ENCODE data around the gene NT5E.
A peak's percentile ranks its signal among the peaks of the same experiment; 100 is the strongest.

Gene NT5E

DNA sequence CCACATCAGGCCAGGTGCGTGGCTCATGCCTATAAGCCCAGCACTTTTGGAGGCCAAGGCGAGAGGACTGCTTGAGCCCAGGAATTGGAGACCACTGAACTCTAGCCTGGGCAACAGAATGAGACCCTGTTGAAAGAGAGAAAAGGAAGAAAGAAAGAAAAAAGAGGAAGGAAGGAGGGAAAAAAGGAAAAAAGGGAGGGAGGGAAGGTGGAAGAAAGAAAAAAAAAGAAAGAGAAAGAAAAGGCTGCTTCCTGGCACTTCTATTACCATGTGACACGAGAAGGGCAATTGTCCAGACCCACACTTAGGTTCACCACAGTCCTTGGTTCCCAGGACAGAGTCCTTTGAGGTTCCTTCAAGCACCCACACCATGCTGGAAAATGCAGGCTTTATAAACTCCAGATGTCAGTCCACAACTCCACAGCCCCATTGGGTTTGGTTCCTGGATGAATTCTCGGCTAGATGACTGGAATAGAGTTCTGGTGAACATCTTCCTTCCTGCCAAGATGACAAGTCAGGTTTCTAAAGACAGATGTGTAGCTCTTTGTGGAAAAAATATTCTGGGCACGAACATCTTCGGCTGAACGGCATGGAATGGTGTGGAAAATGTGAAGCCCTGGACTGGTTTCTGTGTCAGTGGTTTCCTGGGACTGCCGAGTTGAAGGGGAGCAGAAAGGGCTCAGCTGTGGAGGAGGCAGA, 32.5 kb downstream of the NT5E start:
- ATAC-seq = peak; percentile 79
- TF ChIP-seq, protein P1, sequence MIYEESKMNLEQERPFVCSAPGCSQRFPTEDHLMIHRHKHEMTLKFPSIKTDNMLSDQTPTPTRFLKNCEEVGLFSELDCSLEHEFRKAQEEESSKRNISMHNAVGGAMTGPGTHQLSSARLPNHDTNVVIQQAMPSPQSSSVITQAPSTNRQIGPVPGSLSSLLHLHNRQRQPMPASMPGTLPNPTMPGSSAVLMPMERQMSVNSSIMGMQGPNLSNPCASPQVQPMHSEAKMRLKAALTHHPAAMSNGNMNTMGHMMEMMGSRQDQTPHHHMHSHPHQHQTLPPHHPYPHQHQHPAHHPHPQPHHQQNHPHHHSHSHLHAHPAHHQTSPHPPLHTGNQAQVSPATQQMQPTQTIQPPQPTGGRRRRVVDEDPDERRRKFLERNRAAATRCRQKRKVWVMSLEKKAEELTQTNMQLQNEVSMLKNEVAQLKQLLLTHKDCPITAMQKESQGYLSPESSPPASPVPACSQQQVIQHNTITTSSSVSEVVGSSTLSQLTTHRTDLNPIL (CRISPR knock-in tag; IDR thresholded peaks at IDR 0.05; ENCODE audit: low read depth) = no peak
- TF ChIP-seq ZNF565 (CRISPR knock-in tag; conservative IDR thresholded peaks at IDR 0.05; ENCODE audit: low read depth) (no peak), ZC3H10 (CRISPR knock-in tag; IDR thresholded peaks at IDR 0.05) (no peak), SNAI2 (CRISPR knock-in tag; IDR thresholded peaks at IDR 0.05) (no peak), ARNTL (CRISPR knock-in tag; IDR thresholded peaks at IDR 0.05; ENCODE audit: borderline replicate concordance, low read depth) (no peak), ZFP30 (CRISPR knock-in tag; IDR thresholded peaks at IDR 0.05) (no peak), BACH2 (CRISPR knock-in tag; IDR thresholded peaks at IDR 0.05; ENCODE audit: borderline replicate concordance) (no peak), GLIS3 (CRISPR knock-in tag; IDR thresholded peaks at IDR 0.05) (no peak), PPARA (CRISPR knock-in tag; IDR thresholded peaks at IDR 0.05; ENCODE audit: borderline replicate concordance) (no peak), TCF4 (CRISPR knock-in tag; IDR thresholded peaks at IDR 0.05; ENCODE audit: borderline replicate concordance) (no peak), ZNF8 (CRISPR knock-in tag; IDR thresholded peaks at IDR 0.05) (no peak), RARB (CRISPR knock-in tag; IDR thresholded peaks at IDR 0.05) (no peak), CSDC2 (CRISPR knock-in tag; IDR thresholded peaks at IDR 0.05) (no peak)
- TF ChIP-seq, protein P2, sequence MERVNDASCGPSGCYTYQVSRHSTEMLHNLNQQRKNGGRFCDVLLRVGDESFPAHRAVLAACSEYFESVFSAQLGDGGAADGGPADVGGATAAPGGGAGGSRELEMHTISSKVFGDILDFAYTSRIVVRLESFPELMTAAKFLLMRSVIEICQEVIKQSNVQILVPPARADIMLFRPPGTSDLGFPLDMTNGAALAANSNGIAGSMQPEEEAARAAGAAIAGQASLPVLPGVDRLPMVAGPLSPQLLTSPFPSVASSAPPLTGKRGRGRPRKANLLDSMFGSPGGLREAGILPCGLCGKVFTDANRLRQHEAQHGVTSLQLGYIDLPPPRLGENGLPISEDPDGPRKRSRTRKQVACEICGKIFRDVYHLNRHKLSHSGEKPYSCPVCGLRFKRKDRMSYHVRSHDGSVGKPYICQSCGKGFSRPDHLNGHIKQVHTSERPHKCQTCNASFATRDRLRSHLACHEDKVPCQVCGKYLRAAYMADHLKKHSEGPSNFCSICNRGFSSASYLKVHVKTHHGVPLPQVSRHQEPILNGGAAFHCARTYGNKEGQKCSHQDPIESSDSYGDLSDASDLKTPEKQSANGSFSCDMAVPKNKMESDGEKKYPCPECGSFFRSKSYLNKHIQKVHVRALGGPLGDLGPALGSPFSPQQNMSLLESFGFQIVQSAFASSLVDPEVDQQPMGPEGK (CRISPR knock-in tag; IDR thresholded peaks at IDR 0.05; ENCODE audit: borderline replicate concordance) = no peak
- TF ChIP-seq, protein P3, sequence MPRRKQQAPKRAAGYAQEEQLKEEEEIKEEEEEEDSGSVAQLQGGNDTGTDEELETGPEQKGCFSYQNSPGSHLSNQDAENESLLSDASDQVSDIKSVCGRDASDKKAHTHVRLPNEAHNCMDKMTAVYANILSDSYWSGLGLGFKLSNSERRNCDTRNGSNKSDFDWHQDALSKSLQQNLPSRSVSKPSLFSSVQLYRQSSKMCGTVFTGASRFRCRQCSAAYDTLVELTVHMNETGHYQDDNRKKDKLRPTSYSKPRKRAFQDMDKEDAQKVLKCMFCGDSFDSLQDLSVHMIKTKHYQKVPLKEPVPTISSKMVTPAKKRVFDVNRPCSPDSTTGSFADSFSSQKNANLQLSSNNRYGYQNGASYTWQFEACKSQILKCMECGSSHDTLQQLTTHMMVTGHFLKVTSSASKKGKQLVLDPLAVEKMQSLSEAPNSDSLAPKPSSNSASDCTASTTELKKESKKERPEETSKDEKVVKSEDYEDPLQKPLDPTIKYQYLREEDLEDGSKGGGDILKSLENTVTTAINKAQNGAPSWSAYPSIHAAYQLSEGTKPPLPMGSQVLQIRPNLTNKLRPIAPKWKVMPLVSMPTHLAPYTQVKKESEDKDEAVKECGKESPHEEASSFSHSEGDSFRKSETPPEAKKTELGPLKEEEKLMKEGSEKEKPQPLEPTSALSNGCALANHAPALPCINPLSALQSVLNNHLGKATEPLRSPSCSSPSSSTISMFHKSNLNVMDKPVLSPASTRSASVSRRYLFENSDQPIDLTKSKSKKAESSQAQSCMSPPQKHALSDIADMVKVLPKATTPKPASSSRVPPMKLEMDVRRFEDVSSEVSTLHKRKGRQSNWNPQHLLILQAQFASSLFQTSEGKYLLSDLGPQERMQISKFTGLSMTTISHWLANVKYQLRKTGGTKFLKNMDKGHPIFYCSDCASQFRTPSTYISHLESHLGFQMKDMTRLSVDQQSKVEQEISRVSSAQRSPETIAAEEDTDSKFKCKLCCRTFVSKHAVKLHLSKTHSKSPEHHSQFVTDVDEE (CRISPR knock-in tag; IDR thresholded peaks at IDR 0.05) = no peak
- TF ChIP-seq, protein P4, sequence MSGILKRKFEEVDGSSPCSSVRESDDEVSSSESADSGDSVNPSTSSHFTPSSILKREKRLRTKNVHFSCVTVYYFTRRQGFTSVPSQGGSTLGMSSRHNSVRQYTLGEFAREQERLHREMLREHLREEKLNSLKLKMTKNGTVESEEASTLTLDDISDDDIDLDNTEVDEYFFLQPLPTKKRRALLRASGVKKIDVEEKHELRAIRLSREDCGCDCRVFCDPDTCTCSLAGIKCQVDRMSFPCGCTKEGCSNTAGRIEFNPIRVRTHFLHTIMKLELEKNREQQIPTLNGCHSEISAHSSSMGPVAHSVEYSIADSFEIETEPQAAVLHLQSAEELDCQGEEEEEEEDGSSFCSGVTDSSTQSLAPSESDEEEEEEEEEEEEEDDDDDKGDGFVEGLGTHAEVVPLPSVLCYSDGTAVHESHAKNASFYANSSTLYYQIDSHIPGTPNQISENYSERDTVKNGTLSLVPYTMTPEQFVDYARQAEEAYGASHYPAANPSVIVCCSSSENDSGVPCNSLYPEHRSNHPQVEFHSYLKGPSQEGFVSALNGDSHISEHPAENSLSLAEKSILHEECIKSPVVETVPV (CRISPR knock-in tag; IDR thresholded peaks at IDR 0.05) = no peak

DNA sequence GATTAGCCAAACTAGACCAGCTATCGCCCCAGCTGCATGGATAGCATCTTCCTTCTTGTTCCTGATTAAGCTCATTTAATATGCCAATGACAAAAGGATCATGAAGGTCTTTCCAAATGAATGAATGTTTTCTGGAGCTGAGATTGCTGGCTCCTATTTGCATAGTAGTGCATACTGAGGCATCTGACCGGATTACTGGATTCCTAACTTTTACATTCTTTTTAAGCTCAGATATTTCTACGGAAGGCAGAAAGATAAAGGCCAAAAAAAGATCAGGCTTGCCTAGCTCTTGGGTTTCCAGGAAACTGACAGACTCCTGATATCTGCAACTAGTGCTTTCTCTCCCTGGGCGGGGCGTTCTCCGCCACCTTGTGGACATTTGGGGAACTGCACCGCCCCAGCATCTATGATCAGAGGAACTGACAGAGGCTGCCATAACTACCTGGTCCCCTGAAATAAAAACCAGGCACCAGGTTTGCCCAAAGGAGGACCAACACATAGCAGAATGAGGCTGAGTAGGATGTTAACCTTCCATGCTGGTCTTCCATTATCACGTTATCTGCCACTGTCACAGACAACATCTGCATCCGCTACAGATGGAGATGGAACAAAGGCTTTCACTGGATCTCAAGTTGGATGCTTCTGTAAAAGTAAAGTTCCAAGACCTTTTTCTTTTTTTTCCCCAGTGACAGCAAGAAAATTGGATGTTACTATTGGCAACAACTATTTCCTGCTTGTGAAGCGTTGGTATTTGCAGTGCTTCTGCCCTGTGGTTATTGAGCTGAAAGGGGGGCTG, 33.2 kb downstream of the NT5E start:
- ATAC-seq = peak; percentile 88
- TF ChIP-seq ARNTL (CRISPR knock-in tag; IDR thresholded peaks at IDR 0.05; ENCODE audit: borderline replicate concordance, low read depth) (no peak), GLIS3 (CRISPR knock-in tag; IDR thresholded peaks at IDR 0.05) (no peak), TOX (CRISPR knock-in tag; IDR thresholded peaks at IDR 0.05; ENCODE audit: borderline replicate concordance) (no peak), ZNF70 (CRISPR knock-in tag; IDR thresholded peaks at IDR 0.05) (no peak), ESRRG (CRISPR knock-in tag; IDR thresholded peaks at IDR 0.05) (no peak), TCF4 (CRISPR knock-in tag; IDR thresholded peaks at IDR 0.05; ENCODE audit: borderline replicate concordance) (no peak), CSDC2 (CRISPR knock-in tag; IDR thresholded peaks at IDR 0.05) (no peak), ZFP30 (CRISPR knock-in tag; IDR thresholded peaks at IDR 0.05) (no peak), ZFP3 (CRISPR knock-in tag; IDR thresholded peaks at IDR 0.05) (no peak)
- TF ChIP-seq, protein P4 (CRISPR knock-in tag; IDR thresholded peaks at IDR 0.05) = no peak
- TF ChIP-seq, protein P2 (CRISPR knock-in tag; IDR thresholded peaks at IDR 0.05; ENCODE audit: borderline replicate concordance) = no peak
- TF ChIP-seq, protein P1 (CRISPR knock-in tag; IDR thresholded peaks at IDR 0.05; ENCODE audit: low read depth) = no peak
